Measurements from ENCODE around the gene CCHCR1. TPM values are rescaled to one million over a fixed set of nuclear protein-coding genes. Genes with fewer than 3 reads are reported as not detected.

CCHCR1 gene
- total and polyA plus RNA-seq, 2 experiments from 2014 or later = 19.8 to 46.7 TPM

- no peak overlapping the region for H3K4me3 ChIP-seq
- H4K20me1 ChIP-seq (replicated peaks; ENCODE audit: insufficient read depth) = no peaks in the 10 kb centered on the region
- peaks cover 27% of the 10 kb centered on the region for H3K4me1 Mint-ChIP-seq
- no peaks in the 10 kb centered on the region for H3K36me3 ChIP-seq (ENCODE audit: insufficient read depth)
- H3K4me2 ChIP-seq = no peak overlapping the region
- H3K4me1 ChIP-seq (ENCODE audit: insufficient read depth) = 0 out of 2 replicates have a peak, but pooled peaks cover 4% of the 10 kb centered on the region
- 0 out of 2 replicates have a peak, but pooled peaks cover 4% of the 10 kb centered on the region for H3F3A ChIP-seq (replicated peaks; ENCODE audit: low read depth)
- no peaks in the 10 kb centered on the region for H3K27me3 ChIP-seq (ENCODE audit: insufficient read depth)
- H3K36me3 Mint-ChIP-seq (ENCODE audit: low read depth) = no peaks in the 10 kb centered on the region
- ATAC-seq = no peak
- H2AFZ ChIP-seq = no peak overlapping the region
- no peak for TF ChIP-seq ZNF114 (CRISPR knock-in tag; IDR thresholded peaks at IDR 0.05)
- TF ChIP-seq REST (IDR thresholded peaks at IDR 0.05; ENCODE audit: unreplicated experiment) = no peak
- no peaks in the 10 kb centered on the region for H3K9me2 ChIP-seq (ENCODE audit: insufficient read depth)
- no peak overlapping the region for H3K27ac Mint-ChIP-seq
- DNase-seq (ENCODE audit: low spot score) = no peak
- no peaks in the 10 kb centered on the region; the same call in 1 of the 3 replicates for H3K9me3 Mint-ChIP-seq
- H3K27ac ChIP-seq (ENCODE audit: low read depth) = no peak overlapping the region
- peaks cover 7% of the 10 kb centered on the region for H3K27me3 Mint-ChIP-seq (ENCODE audit: insufficient read depth, low read depth, poor library complexity)
- no peak overlapping the region for H3K4me3 Mint-ChIP-seq
- H3K79me2 ChIP-seq (replicated peaks; ENCODE audit: insufficient read depth) = no peaks in the 10 kb centered on the region
Measured at GRCh38 chr6:31129130-31129529, 28.5 kb downstream of the CCHCR1 start.

- peaks cover 12% of the 10 kb centered on the region for H3K27me3 Mint-ChIP-seq (ENCODE audit: insufficient read depth, low read depth, poor library complexity)
- H3K36me3 ChIP-seq (ENCODE audit: insufficient read depth) = no peaks in the 10 kb centered on the region
- 0 out of 2 replicates have a peak, but pooled peaks cover 4% of the 10 kb centered on the region for H3F3A ChIP-seq (replicated peaks; ENCODE audit: low read depth)
- no peak overlapping the region for H2AFZ ChIP-seq
- peaks cover 27% of the 10 kb centered on the region for H3K4me1 Mint-ChIP-seq
- no peaks in the 10 kb centered on the region for H3K36me3 Mint-ChIP-seq (ENCODE audit: low read depth)
- H3K4me3 ChIP-seq = no peak overlapping the region
- 0 out of 2 replicates have a peak, but pooled peaks cover 4% of the 10 kb centered on the region for H3K4me1 ChIP-seq (ENCODE audit: insufficient read depth)
- no peak overlapping the region for H3K4me2 ChIP-seq
- H3K27me3 ChIP-seq (ENCODE audit: insufficient read depth) = no peaks in the 10 kb centered on the region
- no peaks in the 10 kb centered on the region for H4K20me1 ChIP-seq (replicated peaks; ENCODE audit: insufficient read depth)
- H3K9me3 Mint-ChIP-seq = no peaks in the 10 kb centered on the region; the same call in 1 of the 3 replicates
- no peaks in the 10 kb centered on the region for H3K79me2 ChIP-seq (replicated peaks; ENCODE audit: insufficient read depth)
- ATAC-seq (peak; percentile 81), DNase-seq (ENCODE audit: low spot score) (peak; percentile 90)
- no peak overlapping the region for H3K4me3 Mint-ChIP-seq
- TF ChIP-seq CTCF (conservative IDR thresholded peaks at IDR 0.05; ENCODE audit: low read depth in 2 of 2) (peak; percentile 72 to 81), ZNF331 (CRISPR knock-in tag; IDR thresholded peaks at IDR 0.05; ENCODE audit: low read depth) (no peak)
- H3K27ac Mint-ChIP-seq = no peak overlapping the region
- H3K9me2 ChIP-seq (ENCODE audit: insufficient read depth) = no peaks in the 10 kb centered on the region
- no peak overlapping the region for H3K27ac ChIP-seq (ENCODE audit: low read depth)
Measured at GRCh38 chr6:31128093-31128676, 29.4 kb downstream of the CCHCR1 start.
